Astrocyte (in vitro differentiated cells and primary cell): ENCODE data around the gene TENT4A.

Experiments
- EZH2 ChIP-seq: IDR thresholded peaks from 2 replicates; pipeline ENCODE4 v1.6.1; 2012; ENCODE audit warnings: mild to moderate bottlenecking, low read length, inconsistent platforms; ENCODE audit not compliant: insufficient read depth
- TF ChIP-seq, protein P1 (sequence below): IDR thresholded peaks from 2 replicates; pipeline ENCODE4 v1.5.1; 2011; ENCODE audit warnings: low read depth, mild to moderate bottlenecking, inconsistent platforms, low read length, moderate library complexity; ENCODE audit not compliant: insufficient read depth

GRCh38 chr5:6804766-6805501, 91.7 kb downstream of the TENT4A start:
- TF ChIP-seq, protein P1, sequence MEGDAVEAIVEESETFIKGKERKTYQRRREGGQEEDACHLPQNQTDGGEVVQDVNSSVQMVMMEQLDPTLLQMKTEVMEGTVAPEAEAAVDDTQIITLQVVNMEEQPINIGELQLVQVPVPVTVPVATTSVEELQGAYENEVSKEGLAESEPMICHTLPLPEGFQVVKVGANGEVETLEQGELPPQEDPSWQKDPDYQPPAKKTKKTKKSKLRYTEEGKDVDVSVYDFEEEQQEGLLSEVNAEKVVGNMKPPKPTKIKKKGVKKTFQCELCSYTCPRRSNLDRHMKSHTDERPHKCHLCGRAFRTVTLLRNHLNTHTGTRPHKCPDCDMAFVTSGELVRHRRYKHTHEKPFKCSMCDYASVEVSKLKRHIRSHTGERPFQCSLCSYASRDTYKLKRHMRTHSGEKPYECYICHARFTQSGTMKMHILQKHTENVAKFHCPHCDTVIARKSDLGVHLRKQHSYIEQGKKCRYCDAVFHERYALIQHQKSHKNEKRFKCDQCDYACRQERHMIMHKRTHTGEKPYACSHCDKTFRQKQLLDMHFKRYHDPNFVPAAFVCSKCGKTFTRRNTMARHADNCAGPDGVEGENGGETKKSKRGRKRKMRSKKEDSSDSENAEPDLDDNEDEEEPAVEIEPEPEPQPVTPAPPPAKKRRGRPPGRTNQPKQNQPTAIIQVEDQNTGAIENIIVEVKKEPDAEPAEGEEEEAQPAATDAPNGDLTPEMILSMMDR = no peak
- no peak for TF ChIP-seq EZH2
